CD14-positive monocyte (primary cell): ENCODE data around the gene ZNF544. TPM values are rescaled to one million over a fixed set of nuclear protein-coding genes. Genes with fewer than 3 reads are reported as not detected.

ENCODE experiments used
- DNase-seq, 3 donors: peaks; one replicate each; pipeline ENCODE4 v3.0.0-alpha.2; 2011 to 2022
- H2AFZ ChIP-seq: 2 replicates; pipeline ENCODE4 v1.6.0; 2012; ENCODE audit warnings: mild to moderate bottlenecking, low read depth, low read length, inconsistent platforms; ENCODE audit not compliant: insufficient read depth, poor library complexity, severe bottlenecking
- H3K27ac ChIP-seq, 2 donors: 1 replicate in 1 of 2; 2 replicates in 1 of 2; pipeline ENCODE4 v1.5.1; 2012 to 2013; ENCODE audit warnings: low read length in 2 of 2, control low read depth in 1 of 2, inconsistent platforms in 1 of 2, low read depth in 1 of 2, mild to moderate bottlenecking in 1 of 2
- H3K27me3 ChIP-seq, 2 donors: one replicate each; pipeline versions ENCODE4 v1.6.0 to v1.6.1; 2011 to 2013; ENCODE audit warnings: low read length in 2 of 2; ENCODE audit not compliant: control insufficient read depth in 2 of 2, insufficient read depth in 2 of 2
- H3K36me3 ChIP-seq, 2 donors: replicated peaks in 1 of 2; 1 replicate in 1 of 2; 2 replicates in 1 of 2; pipeline versions ENCODE4 v1.5.1 to v1.6.1; 2012 to 2013; ENCODE audit warnings: low read length in 2 of 2, control low read depth in 1 of 2, inconsistent platforms in 1 of 2, mild to moderate bottlenecking in 1 of 2; ENCODE audit not compliant: insufficient read depth in 2 of 2, control insufficient read depth in 1 of 2
- H3K4me1 ChIP-seq, 2 donors: 1 replicate in 1 of 2; 2 replicates in 1 of 2; pipeline versions ENCODE4 v1.5.1 to v1.6.1; 2012 to 2013; ENCODE audit warnings: low read length in 2 of 2, control low read depth in 1 of 2, inconsistent platforms in 1 of 2, mild to moderate bottlenecking in 1 of 2, moderate library complexity in 1 of 2; ENCODE audit not compliant: insufficient read depth in 2 of 2, control insufficient read depth in 1 of 2
- H3K4me2 ChIP-seq: replicated peaks from 2 replicates; pipeline ENCODE3; 2012; ENCODE audit warnings: low read length, moderate library complexity, mild to moderate bottlenecking; ENCODE audit not compliant: poor library complexity, severe bottlenecking; ENCODE audit errors: extremely low read depth
- H3K4me3 ChIP-seq, 3 experiments: fragments of 200-600 bp in 1 of 3; sonication (generic) in 1 of 3; replicated peaks in 1 of 3; 1 replicate in 2 of 3; 2 replicates in 1 of 3; pipeline ENCODE4 v1.5.1; 2011 to 2013; ENCODE audit warnings: low read length in 3 of 3, mild to moderate bottlenecking in 3 of 3, control low read depth in 2 of 3, low read depth in 2 of 3, inconsistent platforms in 1 of 3, moderate library complexity in 1 of 3
- H3K79me2 ChIP-seq: 2 replicates; pipeline ENCODE4 v1.6.0; 2012; ENCODE audit warnings: mild to moderate bottlenecking, control low read depth, inconsistent platforms, low read length, moderate library complexity; ENCODE audit not compliant: insufficient read depth
- H3K9ac ChIP-seq: 2 replicates; pipeline ENCODE4 v1.6.0; 2017; ENCODE audit warnings: low read length, mild to moderate bottlenecking; ENCODE audit not compliant: insufficient read depth, poor library complexity, severe bottlenecking
- H3K9me3 ChIP-seq, 2 donors: replicated peaks in 1 of 2; 1 replicate in 1 of 2; 2 replicates in 1 of 2; pipeline versions ENCODE4 v1.5.1 to v1.6.1; 2012 to 2013; ENCODE audit warnings: low read length in 2 of 2, control low read depth in 1 of 2; ENCODE audit not compliant: control insufficient read depth in 1 of 2, insufficient read depth in 1 of 2
- H4K20me1 ChIP-seq: 2 replicates; pipeline ENCODE4 v1.6.0; 2012; ENCODE audit warnings: mild to moderate bottlenecking, low read length, control low read depth, moderate library complexity; ENCODE audit not compliant: insufficient read depth
- H3K27ac Mint-ChIP-seq, 7 donors: one replicate each; pipeline ENCODE4 v1.8.0; 2020; ENCODE audit warnings: mild to moderate bottlenecking in 7 of 7, mixed read lengths in 7 of 7, moderate library complexity in 6 of 7, inconsistent platforms in 2 of 7
- H3K27me3 Mint-ChIP-seq, 3 donors: one replicate each; pipeline ENCODE4 v1.8.0; 2021 to 2022; ENCODE audit warnings: low read depth in 3 of 3, mild to moderate bottlenecking in 3 of 3, mixed read lengths in 3 of 3, moderate library complexity in 3 of 3, inconsistent platforms in 1 of 3
- H3K36me3 Mint-ChIP-seq, 2 donors: one replicate each; pipeline ENCODE4 v1.8.0; 2020; ENCODE audit warnings: mixed read lengths in 2 of 2, inconsistent platforms in 1 of 2, mild to moderate bottlenecking in 1 of 2
- H3K4me1 Mint-ChIP-seq: one replicate; pipeline ENCODE4 v1.8.0; 2020; ENCODE audit warnings: mild to moderate bottlenecking, mixed read lengths
- H3K4me3 Mint-ChIP-seq, 2 donors: one replicate each; pipeline ENCODE4 v1.8.0; 2020; ENCODE audit warnings: mild to moderate bottlenecking in 2 of 2, mixed read lengths in 2 of 2, moderate library complexity in 1 of 2
- H3K9me3 Mint-ChIP-seq, 7 donors: one replicate each; pipeline ENCODE4 v1.8.0; 2020 to 2022; ENCODE audit warnings: mixed read lengths in 7 of 7, mild to moderate bottlenecking in 6 of 7, moderate library complexity in 6 of 7, inconsistent platforms in 2 of 7
- CTCF ChIP-seq: fragments of 200-600 bp; IDR thresholded peaks from one replicate; pipeline ENCODE4 v1.8.0; 2022; ENCODE audit warnings: antibody characterized with exemption, mild to moderate bottlenecking
- WGBS: methylation state at CpG from one replicate; pipeline ENCODE4 v1.1.5; 2013; ENCODE audit warnings: missing lambda C conversion rate; ENCODE audit not compliant: insufficient coverage; 5-methylcytosine and 5-hydroxymethylcytosine counted together
- intact Hi-C, 2 donors: fragments of 100-400 bp; cut with micrococcal nuclease; formaldehyde crosslinking; loops; one replicate each; pipeline versions ENCODE4 v1.15.0 to v1.15.1; 2023
- polyA plus RNA-seq, 3 donors: library from polyadenylated mRNA; depleted of rRNA in 1 of 3; unstranded in 2 of 3; stranded (reverse) in 1 of 3; fragments of 300-500 nt in 2 of 3; fragments of >200 nt in 1 of 3; fragmentation: Illumina TruSeq in 2 of 3; gene quantifications; 1 replicate in 2 of 3; 2 replicates in 1 of 3; pipeline ENCODE4 v1.2.3, GENCODE V29; 2012 to 2021

Gene ZNF544
- polyA plus RNA-seq, 3 donors, result 1.5 to 7.9 (median 2.2) TPM

DNA sequence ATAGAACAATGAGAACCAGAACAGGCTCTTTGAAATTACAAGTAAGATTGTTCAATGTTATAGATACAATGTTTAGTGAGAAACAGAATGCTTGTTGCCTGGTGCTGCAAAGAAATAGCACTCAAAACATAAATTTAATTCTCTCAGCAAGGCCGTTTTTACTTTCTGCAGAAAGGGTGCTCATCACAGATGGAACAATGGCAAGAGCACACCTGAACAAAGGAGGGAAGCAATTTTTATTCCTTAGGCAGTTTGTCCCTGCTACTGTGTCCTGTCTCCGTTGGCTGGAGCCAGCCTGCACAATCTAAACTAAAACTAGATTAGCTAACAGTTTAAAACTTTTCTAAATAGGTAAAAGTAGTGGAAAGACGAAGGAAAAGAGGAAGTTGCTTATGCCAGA lies 39.6 kb downstream of the ZNF544 start:
- H2AFZ ChIP-seq, result no peak overlapping the region
- no peak overlapping the region for H3K27ac ChIP-seq
- Mint-ChIP-seq H3K36me3 (peaks cover 13 to 30% of the 10 kb centered on the region in 2 donors), H3K4me1 (no peaks in the 10 kb centered on the region), H3K27ac (no peak overlapping the region), H3K9me3 (peaks cover 47 to 100% (median 96%) of the 10 kb centered on the region in 7 donors), H3K4me3 (no peak overlapping the region), H3K27me3 (peaks cover 0 to 2% (median 1%) of the 10 kb centered on the region in 3 donors)
- no peak overlapping the region for H3K4me2 ChIP-seq
- H4K20me1 ChIP-seq, result no peaks in the 10 kb centered on the region
- H3K27me3 ChIP-seq, result no peaks in the 10 kb centered on the region
- no peaks in the 10 kb centered on the region for H3K79me2 ChIP-seq
- peaks cover 0 to 32% of the 10 kb centered on the region in 2 donors for H3K36me3 ChIP-seq
- no peak overlapping the region for H3K9ac ChIP-seq
- peaks cover 94 to 99% of the 10 kb centered on the region in 2 donors for H3K9me3 ChIP-seq
- no peaks in the 10 kb centered on the region for H3K4me1 ChIP-seq
- intact Hi-C loops, result no loop called here
- 80% methylated on average over 1 of the region's 3 CpGs for WGBS
- no peak for DNase-seq
- H3K4me3 ChIP-seq, result peak overlapping the region in 1 of 3 experiments; percentile 5
- TF ChIP-seq CTCF, result no peak

DNA sequence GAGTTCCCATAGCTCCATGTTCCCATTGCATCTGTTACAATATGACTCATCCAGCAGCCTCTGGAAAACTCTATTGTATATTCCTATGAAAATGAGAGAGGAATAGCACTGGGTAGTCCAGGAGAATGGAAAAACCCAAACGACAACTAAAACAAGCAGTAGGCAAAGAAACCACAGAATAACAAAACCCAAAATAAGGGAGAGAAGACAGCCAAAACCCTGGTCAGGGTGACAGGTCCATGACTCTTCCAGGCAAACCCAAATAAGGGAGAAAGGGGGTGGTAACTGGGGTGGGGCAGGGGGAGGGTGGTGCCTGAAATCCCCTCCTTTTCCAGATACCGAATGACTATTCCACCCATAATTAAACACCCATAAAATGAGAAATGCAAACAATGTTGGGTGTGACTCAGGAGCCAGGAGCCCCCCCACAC lies 46.1 kb downstream of the ZNF544 start:
- no CpG with 5 or more reads among the region's 2 CpGs for WGBS
- Mint-ChIP-seq H3K36me3 (peaks cover 20 to 42% of the 10 kb centered on the region in 2 donors), H3K9me3 (peaks cover 49 to 89% (median 75%) of the 10 kb centered on the region in 7 donors), H3K4me3 (no peak overlapping the region), H3K4me1 (peaks cover 14% of the 10 kb centered on the region), H3K27me3 (peaks cover 0 to 3% (median 0%) of the 10 kb centered on the region in 3 donors), H3K27ac (no peak overlapping the region)
- H4K20me1 ChIP-seq, result no peaks in the 10 kb centered on the region
- no peak overlapping the region for H3K9ac ChIP-seq
- no peaks in the 10 kb centered on the region for H3K27me3 ChIP-seq
- H3K4me3 ChIP-seq, result no peak overlapping the region
- peaks cover 9% of the 10 kb centered on the region for H3K79me2 ChIP-seq
- intact Hi-C loops, result loop anchor here in 1 of 2 donors (5.0 kb wide), 1 partner anchor 92 kb away; the partner anchor contains the start of gene ZNF274
- H3K27ac ChIP-seq, result no peak overlapping the region
- H3K4me2 ChIP-seq, result no peak overlapping the region
- DNase-seq, result no peak
- H3K4me1 ChIP-seq, result peaks cover 13 to 20% of the 10 kb centered on the region in 2 donors
- H3K36me3 ChIP-seq, result peaks cover 0 to 16% of the 10 kb centered on the region in 2 donors
- H2AFZ ChIP-seq, result no peak overlapping the region
- no peak for TF ChIP-seq CTCF
- H3K9me3 ChIP-seq, result peaks cover 73 to 74% of the 10 kb centered on the region in 2 donors
